IgD-negative memory B cell (primary cell): Measurements from ENCODE around the gene TRAF7. TPM values are rescaled to one million over a fixed set of nuclear protein-coding genes. Genes with fewer than 3 reads are reported as not detected.
A peak's percentile ranks its signal among the peaks of the same experiment; 100 is the strongest.
"Not testable (repeated sequence)": the region's sequence is repeated elsewhere in the genome, so short reads cannot be mapped to it uniquely, and the experiment has no call there.

ENCODE experiments used
- H3K27ac Mint-ChIP-seq, 3 donors: one replicate each; pipeline ENCODE4 v1.8.0; 2020 to 2022; ENCODE audit warnings: mild to moderate bottlenecking in 3 of 3, mixed read lengths in 3 of 3, moderate library complexity in 1 of 3
- H3K27me3 Mint-ChIP-seq: one replicate; pipeline ENCODE4 v1.8.0; 2021; ENCODE audit warnings: mixed read lengths
- H3K36me3 Mint-ChIP-seq: one replicate; pipeline ENCODE4 v1.8.0; 2020; ENCODE audit warnings: mild to moderate bottlenecking, mixed read lengths
- H3K4me1 Mint-ChIP-seq, 3 donors: one replicate each; pipeline ENCODE4 v1.8.0; 2020 to 2022; ENCODE audit warnings: mixed read lengths in 3 of 3, mild to moderate bottlenecking in 1 of 3
- H3K4me3 Mint-ChIP-seq, 4 donors: one replicate each; pipeline ENCODE4 v1.8.0; 2020 to 2022; ENCODE audit warnings: mild to moderate bottlenecking in 4 of 4, mixed read lengths in 4 of 4, moderate library complexity in 3 of 4
- H3K9me3 Mint-ChIP-seq, 3 donors: one replicate each; pipeline ENCODE4 v1.8.0; 2020 to 2021; ENCODE audit warnings: mixed read lengths in 3 of 3, mild to moderate bottlenecking in 1 of 3
- polyA plus RNA-seq: library from polyadenylated mRNA; unstranded; fragments of 300-500 nt; fragmentation: Illumina TruSeq; gene quantifications from one replicate; pipeline ENCODE4 v1.2.3, GENCODE V29; 2021

Gene TRAF7
- 7.0 TPM for polyA plus RNA-seq

DNA sequence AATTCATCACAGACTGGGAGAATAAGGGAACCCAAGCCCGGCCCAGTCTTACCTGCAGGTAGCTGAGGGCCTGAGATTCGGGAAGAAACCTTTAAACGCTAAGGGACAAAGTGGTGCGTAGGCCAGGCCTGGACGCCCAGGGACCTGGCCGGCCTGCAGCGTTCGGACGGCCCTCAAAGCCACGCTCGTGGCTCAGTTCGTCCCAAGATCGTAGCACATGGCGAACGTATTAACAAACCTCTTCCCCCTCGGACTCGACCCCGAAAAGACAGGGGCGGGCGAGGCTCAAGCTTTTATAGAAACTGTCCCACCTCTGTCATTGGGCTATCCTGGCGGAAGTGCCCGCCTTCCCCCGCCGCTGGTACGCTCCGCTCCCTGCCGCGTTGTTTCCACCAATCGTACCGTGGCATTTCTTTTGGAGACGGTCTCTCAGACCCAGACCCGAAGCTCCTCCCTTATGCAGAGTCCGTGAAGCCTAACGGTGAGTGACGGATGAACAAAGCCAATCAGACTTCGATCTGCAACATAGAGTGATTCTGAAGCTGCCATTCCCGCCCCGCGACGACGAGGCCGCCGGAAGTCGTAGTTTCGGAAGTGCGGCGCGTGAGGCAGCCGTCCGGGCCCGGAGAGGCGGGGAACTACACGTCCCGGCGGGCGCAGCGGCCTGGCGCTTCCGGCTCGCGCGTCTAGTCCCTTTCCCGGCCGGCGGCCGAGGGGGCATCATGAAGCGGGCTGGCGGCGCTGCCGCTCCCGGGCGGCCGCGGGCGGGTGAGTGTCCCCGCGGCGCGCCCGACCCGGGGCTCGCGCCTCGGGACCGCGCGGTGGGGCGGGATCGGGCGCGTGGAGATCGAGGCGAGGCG lies at the start of gene TRAF7:
TRAF7 (plus strand) TSS at position 692 of the 860 bp plus-strand sequence. CDS start 8,139 bp downstream, outside the sequence.
- H3K4me1 Mint-ChIP-seq = peaks cover 13 to 46% (median 39%) of the 10 kb centered on the region in 3 donors
- H3K27me3 Mint-ChIP-seq = no peaks in the 10 kb centered on the region

DNA sequence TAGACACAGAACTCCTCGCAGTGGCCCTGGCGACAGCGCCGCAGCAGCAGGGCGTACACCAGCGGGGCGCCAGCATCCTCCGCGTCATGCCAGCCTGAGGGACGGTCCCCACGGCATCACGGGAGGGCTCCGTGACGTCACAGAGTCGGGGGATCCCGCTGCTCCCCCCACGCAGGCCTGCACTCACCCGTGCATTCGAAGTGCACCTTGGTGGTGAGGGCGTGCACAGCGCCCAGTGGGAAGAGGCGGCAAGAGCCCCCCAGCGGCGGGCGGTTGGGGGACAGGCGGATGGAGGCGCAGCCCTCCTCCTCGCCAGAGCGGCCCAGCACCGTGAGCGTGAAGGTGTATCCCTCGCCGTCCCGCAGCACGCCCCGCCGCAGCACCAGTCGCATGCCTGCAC lies 49.4 kb upstream of the TRAF7 start:
- H3K27ac Mint-ChIP-seq, H3K4me3 Mint-ChIP-seq, H3K4me1 Mint-ChIP-seq, H3K27me3 Mint-ChIP-seq, H3K36me3 Mint-ChIP-seq, H3K9me3 Mint-ChIP-seq: not testable (repeated sequence)

More for the DNA sequence above, at the start of gene TRAF7:
- Mint-ChIP-seq H3K4me3 (peak within 1 kb of the TSS; percentile 93 to 99 (median 95)), H3K9me3 (no peaks in the 10 kb centered on the region), H3K27ac (peak within 1 kb of the TSS; percentile 92 to 94 (median 93)), H3K36me3 (peaks cover 2% of the 10 kb centered on the region)

DNA sequence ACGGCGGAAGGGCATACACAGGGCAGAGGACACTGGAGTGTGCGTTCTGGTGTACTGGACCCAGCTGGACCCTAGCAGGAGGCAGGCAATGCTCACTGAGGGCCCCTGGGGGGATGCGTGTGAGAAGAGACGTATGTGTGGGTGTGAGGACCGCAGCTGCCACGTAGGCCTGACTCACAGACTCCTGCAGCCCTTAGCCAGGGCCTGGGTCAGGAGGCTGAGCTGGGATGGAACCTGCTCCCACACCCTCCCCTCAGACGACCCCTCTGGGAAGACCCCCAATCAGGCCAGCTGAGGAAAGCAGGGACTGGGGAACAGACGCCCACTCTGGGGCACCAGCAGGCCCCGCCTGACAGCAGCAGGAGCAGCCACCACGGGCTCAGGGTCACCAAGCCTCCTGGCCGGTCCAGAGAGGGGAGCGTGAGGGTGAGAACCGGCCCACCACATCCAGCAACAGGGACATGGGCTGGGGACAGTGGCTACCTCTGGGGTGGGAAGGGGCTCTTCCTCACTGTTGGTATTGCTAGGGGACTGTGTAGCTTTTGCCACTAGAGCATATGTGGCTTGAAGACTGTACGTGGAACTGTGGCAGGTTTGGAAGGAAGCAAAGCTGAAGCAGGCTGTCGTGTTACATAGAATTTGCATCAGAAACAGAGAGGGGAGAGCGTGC lies 48.3 kb upstream of the TRAF7 start:
- not testable (repeated sequence) for H3K27me3 Mint-ChIP-seq, H3K36me3 Mint-ChIP-seq, H3K4me1 Mint-ChIP-seq, H3K4me3 Mint-ChIP-seq, H3K27ac Mint-ChIP-seq, H3K9me3 Mint-ChIP-seq

DNA sequence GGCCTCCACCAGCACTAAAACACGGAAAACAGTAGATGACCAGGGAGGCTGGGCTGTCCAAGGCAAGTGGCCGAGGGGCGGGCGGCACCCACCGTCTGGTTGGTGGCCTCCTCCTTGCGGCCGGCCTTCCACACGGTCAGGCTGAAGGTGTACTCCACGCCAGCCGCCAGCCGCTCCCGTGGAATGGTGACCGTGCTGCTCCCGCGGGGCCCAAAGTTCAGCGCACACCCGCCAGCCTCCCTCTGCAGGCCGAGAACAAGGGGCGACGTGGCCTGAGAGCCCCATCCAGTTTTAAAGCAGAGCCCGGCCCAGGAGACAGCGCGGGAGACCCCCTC lies 47.8 kb upstream of the TRAF7 start:
- not testable (repeated sequence) for H3K27ac Mint-ChIP-seq, H3K4me3 Mint-ChIP-seq, H3K9me3 Mint-ChIP-seq, H3K4me1 Mint-ChIP-seq, H3K36me3 Mint-ChIP-seq, H3K27me3 Mint-ChIP-seq

DNA sequence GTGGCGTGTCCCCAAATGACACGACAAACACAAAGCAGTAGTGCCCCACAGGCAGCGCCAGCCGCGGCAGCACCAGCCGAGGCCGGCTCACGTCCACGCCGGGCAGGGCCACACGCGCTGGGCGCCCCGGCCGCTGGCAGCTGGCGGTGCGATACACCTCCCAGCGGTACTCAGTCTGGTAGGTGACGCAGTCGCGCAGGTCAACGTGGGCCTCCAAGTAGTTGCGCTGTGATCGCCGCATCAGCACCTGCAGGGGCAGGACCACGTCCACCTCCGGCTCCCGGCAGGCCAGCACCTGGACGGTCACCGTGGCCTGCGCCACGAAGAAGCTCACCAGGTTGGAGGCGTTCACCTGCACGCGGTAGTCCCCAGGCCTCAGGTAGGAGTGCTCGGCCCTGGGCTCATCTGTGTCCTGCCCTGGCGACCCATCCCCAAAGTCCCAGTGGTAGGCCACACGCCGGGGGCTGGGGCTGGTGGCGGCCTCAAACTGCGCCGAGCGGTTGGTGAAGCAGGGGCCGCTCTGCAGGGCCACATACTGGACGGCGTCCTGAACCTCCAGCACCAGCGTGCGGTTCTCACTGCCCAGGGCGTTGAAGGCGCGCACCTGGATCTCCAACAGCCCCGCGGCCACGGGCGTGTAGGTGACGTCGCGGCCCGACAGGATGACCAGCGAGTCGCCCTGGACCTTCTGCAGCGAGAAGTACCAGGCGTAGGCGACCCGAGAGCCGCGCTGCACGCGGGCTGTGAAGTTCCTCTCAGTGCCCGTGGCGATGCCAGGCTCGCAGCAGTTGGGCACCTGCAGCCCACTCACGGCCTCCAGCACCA lies 46.9 kb upstream of the TRAF7 start:
- H3K9me3 Mint-ChIP-seq, H3K4me1 Mint-ChIP-seq, H3K27ac Mint-ChIP-seq, H3K27me3 Mint-ChIP-seq, H3K36me3 Mint-ChIP-seq, H3K4me3 Mint-ChIP-seq: not testable (repeated sequence)

DNA sequence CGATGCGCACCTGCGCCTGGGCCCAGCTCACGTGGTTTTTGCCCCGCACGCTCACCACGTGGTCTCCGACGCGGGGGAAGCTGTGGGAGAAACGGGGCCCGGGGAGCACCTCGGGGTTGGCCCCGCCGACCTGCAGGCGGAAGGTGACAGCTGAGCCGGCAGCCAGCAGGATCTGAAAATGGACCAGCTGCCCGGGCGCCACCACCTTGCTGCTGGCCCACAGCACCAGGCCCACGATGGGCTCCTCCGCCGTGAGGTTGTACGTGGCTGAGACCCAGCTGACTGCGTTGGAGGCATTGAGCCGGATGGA lies 46.4 kb upstream of the TRAF7 start:
- H3K9me3 Mint-ChIP-seq, H3K27ac Mint-ChIP-seq, H3K27me3 Mint-ChIP-seq, H3K4me3 Mint-ChIP-seq, H3K4me1 Mint-ChIP-seq, H3K36me3 Mint-ChIP-seq: not testable (repeated sequence)

DNA sequence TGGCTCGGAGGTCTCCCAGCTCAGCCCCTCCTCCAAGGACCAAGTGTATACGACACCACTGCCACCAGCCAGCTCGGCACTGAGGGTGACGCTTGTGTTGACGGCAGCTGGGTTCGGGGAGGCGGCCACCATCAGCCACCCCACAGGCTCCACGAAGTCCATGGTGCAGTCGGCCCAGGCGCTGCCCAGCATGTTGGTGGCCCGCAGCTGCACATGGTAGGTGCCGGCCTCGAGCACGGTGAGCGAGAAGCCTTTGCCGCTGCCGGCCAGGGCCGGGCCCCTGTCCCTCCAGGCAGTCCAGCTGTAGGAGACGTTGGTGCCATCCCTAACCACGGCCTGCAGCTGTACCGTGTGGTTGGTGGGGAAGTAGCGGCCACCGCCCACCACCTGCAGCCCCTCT lies 45.7 kb upstream of the TRAF7 start:
- not testable (repeated sequence) for H3K27ac Mint-ChIP-seq, H3K27me3 Mint-ChIP-seq, H3K36me3 Mint-ChIP-seq, H3K9me3 Mint-ChIP-seq, H3K4me3 Mint-ChIP-seq, H3K4me1 Mint-ChIP-seq

DNA sequence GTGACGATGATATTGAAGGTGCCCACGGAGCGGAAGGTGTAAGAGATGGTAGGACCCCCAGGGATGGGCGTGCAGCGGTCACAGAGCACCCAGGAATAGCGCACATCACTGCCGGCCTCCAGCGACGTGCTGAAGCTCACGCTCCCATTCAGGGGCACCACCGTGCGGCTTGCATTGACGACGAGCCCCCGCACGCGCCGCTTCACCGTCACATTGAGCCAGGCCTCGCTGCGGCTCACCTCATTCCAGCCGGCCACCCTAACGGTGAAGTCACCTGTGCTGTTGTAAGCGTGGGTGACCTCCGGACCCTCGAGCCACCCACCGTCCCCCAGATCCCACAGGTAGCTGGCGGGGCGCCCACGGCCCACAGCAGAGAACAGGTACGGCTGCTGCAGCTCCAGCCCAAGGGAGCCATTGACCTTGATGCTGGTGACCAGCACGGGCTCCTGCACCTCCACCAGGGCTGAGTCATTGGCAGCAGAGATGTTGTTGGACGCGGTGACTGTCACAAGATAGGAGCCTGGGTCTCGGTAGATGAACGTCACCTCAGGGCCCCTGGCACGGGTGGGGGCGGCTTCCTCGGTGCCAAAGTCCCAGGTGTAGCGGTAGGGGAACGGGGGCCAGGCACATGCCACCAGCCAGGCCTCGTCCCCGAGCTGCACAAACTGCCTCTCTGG lies 45.1 kb upstream of the TRAF7 start:
- not testable (repeated sequence) for H3K27me3 Mint-ChIP-seq, H3K9me3 Mint-ChIP-seq

DNA sequence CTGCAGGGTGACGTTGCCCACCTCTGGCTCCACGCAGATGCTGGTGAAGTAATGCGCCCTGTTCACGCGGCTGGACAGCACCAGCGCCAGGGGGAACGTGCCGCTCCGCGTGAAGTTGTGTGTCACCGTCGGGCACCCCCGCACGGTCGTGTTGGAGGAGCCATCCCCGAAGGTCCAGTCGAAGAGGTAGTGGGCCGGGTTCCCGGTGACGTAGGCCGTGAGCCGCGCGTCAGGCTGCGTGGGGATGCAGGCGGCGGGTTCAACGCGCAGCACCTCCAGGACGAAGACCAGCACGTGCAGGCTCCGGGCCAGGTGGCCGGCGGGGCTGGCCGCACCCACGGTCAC lies 44.6 kb upstream of the TRAF7 start:
- not testable (repeated sequence) for H3K27ac Mint-ChIP-seq, H3K4me3 Mint-ChIP-seq, H3K36me3 Mint-ChIP-seq, H3K27me3 Mint-ChIP-seq, H3K9me3 Mint-ChIP-seq, H3K4me1 Mint-ChIP-seq

More for the DNA sequence above, 45.1 kb upstream of the TRAF7 start:
- H3K4me3 Mint-ChIP-seq, H3K27ac Mint-ChIP-seq, H3K36me3 Mint-ChIP-seq, H3K4me1 Mint-ChIP-seq: not testable (repeated sequence)

DNA sequence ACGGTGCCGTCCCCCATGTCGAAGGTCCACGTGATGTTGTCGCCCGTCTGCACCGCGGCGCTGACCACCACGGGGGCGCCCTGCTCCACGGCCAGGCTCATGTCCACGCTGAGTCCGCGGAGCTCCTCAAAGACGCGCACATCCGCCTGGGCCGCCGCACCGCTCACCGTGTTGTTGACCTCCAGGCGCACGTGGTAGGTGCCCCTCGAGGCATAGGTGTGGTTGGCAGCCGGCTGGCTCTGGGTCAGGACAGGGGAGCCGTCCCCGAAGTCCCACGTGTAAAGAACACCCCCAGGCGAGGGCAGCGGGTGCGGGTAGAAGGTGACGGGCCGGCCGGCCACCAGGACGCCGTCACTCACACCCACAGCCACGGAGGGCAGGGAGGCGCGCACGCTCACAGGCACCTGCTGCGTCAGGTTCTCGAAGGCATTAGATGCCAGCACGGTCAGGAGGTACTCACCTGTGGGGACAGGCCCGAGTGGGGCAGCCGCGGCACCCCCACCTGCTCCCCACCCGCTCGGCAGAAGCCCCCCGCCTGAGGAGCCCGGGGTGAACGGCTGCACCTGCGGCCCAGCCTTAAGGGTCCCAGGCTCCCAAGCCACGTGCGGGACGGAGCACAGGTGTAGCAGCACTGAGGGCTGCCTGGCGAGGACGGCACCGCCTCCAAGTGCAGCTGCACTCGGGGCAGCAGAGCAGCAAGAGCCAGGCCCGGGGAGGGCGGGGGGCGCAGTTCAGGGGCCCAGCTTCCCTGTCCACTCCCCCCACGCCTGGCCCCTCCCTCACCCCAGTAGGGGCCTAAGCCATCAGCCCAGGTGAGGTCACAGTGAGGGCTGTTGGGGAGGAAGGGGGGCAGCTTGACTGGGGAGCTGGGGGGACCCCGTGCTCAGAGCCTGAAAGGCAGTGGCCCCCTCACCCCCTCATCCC lies 43.9 kb upstream of the TRAF7 start:
- not testable (repeated sequence) for H3K27me3 Mint-ChIP-seq

DNA sequence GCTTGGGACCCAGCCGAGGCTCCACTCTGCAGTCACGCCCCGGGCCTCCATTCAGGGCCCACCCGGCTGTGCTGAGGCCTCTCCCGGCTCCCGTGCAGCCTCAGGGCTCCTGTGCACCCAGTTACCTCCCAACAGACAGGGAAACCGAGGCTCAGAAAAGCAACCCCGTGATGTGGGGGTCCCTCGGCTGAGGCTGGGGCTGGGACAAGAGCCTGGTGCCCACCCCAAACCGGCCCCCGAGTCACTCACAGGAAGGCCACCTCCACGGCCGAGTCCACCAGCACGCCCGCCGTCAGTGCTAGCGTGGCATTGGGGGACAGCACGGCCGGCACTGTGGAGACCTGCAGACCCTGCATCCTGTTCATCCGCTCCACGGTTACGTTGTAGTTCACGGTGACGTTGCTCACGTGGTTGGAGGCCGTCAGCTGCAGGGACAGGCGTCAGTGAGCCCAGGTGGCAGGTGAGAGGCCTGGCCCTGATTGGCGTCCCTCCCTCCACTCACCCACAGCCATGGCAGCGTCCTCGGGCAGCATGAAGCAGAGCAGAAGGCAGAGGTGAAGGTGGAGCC lies 43.0 kb upstream of the TRAF7 start:
- H3K9me3 Mint-ChIP-seq, H3K4me3 Mint-ChIP-seq, H3K27me3 Mint-ChIP-seq, H3K4me1 Mint-ChIP-seq, H3K27ac Mint-ChIP-seq, H3K36me3 Mint-ChIP-seq: not testable (repeated sequence)

More for the DNA sequence above, 43.9 kb upstream of the TRAF7 start:
- H3K36me3 Mint-ChIP-seq, H3K4me1 Mint-ChIP-seq, H3K9me3 Mint-ChIP-seq, H3K27ac Mint-ChIP-seq, H3K4me3 Mint-ChIP-seq: not testable (repeated sequence)

DNA sequence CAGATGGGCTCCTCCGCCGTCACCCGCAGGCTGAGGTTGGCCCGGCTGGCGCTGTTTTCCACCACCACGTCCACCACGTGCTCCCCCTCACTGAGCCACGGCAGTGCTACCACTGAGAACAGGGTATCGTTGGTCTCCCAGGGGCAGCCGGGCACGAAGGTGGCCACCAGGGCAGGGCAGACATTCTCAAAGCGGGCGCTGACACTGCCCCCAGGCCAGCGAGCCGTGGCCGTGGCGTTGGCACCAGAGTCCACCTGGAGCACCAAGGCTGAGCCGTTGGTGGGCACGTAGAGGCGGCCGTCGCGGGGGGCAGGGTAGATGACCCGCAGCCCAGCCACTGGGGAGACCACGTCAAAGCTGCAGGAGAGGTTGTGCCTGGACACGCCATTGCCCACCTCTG lies 41.4 kb upstream of the TRAF7 start:
- not testable (repeated sequence) for H3K9me3 Mint-ChIP-seq, H3K36me3 Mint-ChIP-seq, H3K27me3 Mint-ChIP-seq, H3K4me3 Mint-ChIP-seq, H3K27ac Mint-ChIP-seq, H3K4me1 Mint-ChIP-seq

DNA sequence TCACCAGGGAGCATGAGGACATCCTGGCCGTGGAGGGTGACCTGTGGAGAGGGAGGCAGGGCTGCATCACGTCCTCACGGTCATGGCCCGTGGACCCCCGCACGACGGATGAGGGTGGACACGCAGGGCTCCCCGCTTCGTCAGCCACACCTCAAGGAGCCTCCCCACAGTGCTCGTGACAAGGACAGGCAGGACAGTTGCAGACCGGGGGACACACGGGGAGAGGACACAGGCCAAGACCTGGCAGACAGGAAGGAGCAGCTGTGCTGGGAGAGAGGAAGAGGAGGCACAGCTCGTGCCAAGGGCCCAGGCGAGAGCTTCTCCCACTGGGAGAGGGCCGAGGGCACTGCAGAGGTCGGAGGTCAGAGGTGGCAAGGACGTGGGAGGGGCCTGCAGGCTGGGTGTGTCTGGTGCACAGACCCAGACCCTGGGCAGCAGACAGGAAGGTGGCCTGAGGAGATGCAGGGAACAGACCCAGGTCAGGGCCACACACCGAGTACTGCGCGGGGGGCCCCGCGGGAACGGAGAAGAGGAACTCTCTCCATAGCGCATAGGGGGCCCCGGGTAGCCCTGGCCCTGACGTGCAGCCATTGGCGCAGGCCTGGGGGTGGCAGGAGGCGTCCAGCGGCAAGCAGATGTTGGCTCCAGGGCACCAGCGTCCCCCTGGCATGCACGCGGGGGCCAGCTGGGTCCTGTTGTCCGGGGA lies 40.5 kb upstream of the TRAF7 start:
- H3K9me3 Mint-ChIP-seq, H3K27me3 Mint-ChIP-seq, H3K36me3 Mint-ChIP-seq, H3K27ac Mint-ChIP-seq, H3K4me3 Mint-ChIP-seq, H3K4me1 Mint-ChIP-seq: not testable (repeated sequence)

DNA sequence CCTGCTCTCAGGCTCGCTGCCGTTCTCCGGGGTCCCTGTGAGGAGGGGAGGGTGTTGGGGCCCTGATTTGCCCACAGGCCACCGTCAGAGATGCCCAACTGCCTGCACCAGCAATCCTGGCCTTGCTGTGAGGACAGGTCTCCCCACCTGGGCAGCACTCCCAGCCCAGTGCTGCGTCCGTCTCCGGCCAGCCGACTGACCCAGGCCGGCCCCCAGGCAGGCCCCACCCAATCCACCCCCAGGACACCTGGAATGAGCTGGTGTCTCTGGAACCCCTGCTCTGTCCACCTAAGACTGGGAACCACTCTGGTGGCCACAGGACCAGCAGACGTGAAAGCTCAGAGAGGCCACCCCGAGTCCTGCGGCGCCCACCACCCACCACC lies 40.0 kb upstream of the TRAF7 start:
- Mint-ChIP-seq H3K27ac (no peak overlapping the region), H3K27me3 (no peaks in the 10 kb centered on the region), H3K4me1 (peaks cover 0 to 3% (median 1%) of the 10 kb centered on the region in 3 donors), H3K36me3 (peaks cover 1% of the 10 kb centered on the region), H3K9me3 (no peaks in the 10 kb centered on the region), H3K4me3 (no peak overlapping the region)
